Bronchus fibroblast of lung (primary cell): ENCODE data around the gene FAAP24. TPM values are rescaled to one million over a fixed set of nuclear protein-coding genes. Genes with fewer than 3 reads are reported as not detected.

Source experiments
- total RNA-seq: library from RNA; depleted of rRNA; stranded (reverse); fragments of >200 nt; gene quantifications from 2 replicates; pipeline ENCODE4 v1.2.3, GENCODE V29; 2015

Gene FAAP24
- 4.3 and 7.2 TPM in 2 replicates for total RNA-seq

GRCh38 chr19:32971715-32972540 lies at the start of gene FAAP24, which contains the start of gene CEP89:
FAAP24 (plus strand) TSS chr19:32972242; CDS start chr19:32973197, 955 bp downstream.
CEP89 (minus strand) TSS chr19:32971958; CDS start chr19:32971874, 84 bp downstream.

Other genes with a start within 250 kb of the FAAP24 start
- gene SLC7A9, start 102.5 kb upstream of the FAAP24 start, total RNA-seq, result 0.17 TPM in 1 of 2 replicates, not detected in the other
- 18.2 and 19.0 TPM in 2 replicates for gene CEP89, start 284 bp upstream of the FAAP24 start, total RNA-seq
- gene RHPN2, start 92.6 kb downstream of the FAAP24 start, total RNA-seq, result 2.1 and 2.9 TPM in 2 replicates
- 3.7 TPM in 2 replicates for gene GPATCH1, start 108.9 kb downstream of the FAAP24 start, total RNA-seq
- gene WDR88, start 159.9 kb downstream of the FAAP24 start, total RNA-seq, result not detected in 2 replicates
- gene LRP3, start 222.1 kb downstream of the FAAP24 start, total RNA-seq, result 21.4 and 22.2 TPM in 2 replicates